Measurements from ENCODE around the gene COL7A1. TPM values are rescaled to one million over a fixed set of nuclear protein-coding genes. Genes with fewer than 3 reads are reported as not detected.

The COL7A1 gene
- polyA plus RNA-seq, 1 donor from 2014 or later, result 45.3 TPM

- Histone ChIP-seq H3K27ac (ENCODE audit: low read length) (no peak overlapping the region), H3K9me3 (ENCODE audit: low read length) (no peaks in the 10 kb centered on the region), H3K4me3 (ENCODE audit: low read length) (no peak overlapping the region), H2AFZ (ENCODE audit: low read depth, low read length) (no peak overlapping the region), H3K27me3 (ENCODE audit: insufficient read depth, low read depth, low read length) (no peaks in the 10 kb centered on the region), H4K20me1 (ENCODE audit: insufficient read depth) (no peaks in the 10 kb centered on the region), H3K36me3 (ENCODE audit: insufficient read depth, low read length) (no peaks in the 10 kb centered on the region), H3K9me2 (ENCODE audit: insufficient read depth, low read length) (no peaks in the 10 kb centered on the region), H3F3A (ENCODE audit: insufficient read depth, low read length, poor library complexity, severe bottlenecking) (no peaks in the 10 kb centered on the region), H3K79me2 (replicated peaks; ENCODE audit: insufficient read depth, low read length) (no peaks in the 10 kb centered on the region), H3K9ac (ENCODE audit: low read length) (no peak overlapping the region), H3K4me2 (ENCODE audit: low read length) (no peak overlapping the region)
- no peak for TF ChIP-seq TAF1 (IDR thresholded peaks at IDR 0.05; ENCODE audit: low read depth)
- TF ChIP-seq RAD21 (conservative IDR thresholded peaks at IDR 0.05), result no peak
- no peak for TF ChIP-seq EP300 (conservative IDR thresholded peaks at IDR 0.05; ENCODE audit: poor library complexity, severe bottlenecking)
- no peak for TF ChIP-seq SMC3 (conservative IDR thresholded peaks at IDR 0.05; ENCODE audit: poor library complexity)
- TF ChIP-seq MXI1 (conservative IDR thresholded peaks at IDR 0.05; ENCODE audit: poor library complexity, severe bottlenecking), result no peak
- TF ChIP-seq EZH2 (IDR thresholded peaks at IDR 0.05; ENCODE audit: borderline replicate concordance, insufficient read depth, low read length, poor library complexity, severe bottlenecking), result no peak
- TF ChIP-seq REST (IDR thresholded peaks at IDR 0.05; ENCODE audit: borderline replicate concordance), result no peak
- TF ChIP-seq POLR2AphosphoS5 (IDR thresholded peaks at IDR 0.05), result no peak
- no peak for TF ChIP-seq CTCF (IDR thresholded peaks at IDR 0.05; ENCODE audit: poor library complexity, severe bottlenecking)
Observed at GRCh38 chr3:48565591-48566400, 29.3 kb downstream of the COL7A1 start.

- Histone ChIP-seq H3K9ac (ENCODE audit: low read length) (no peak overlapping the region), H3K9me2 (ENCODE audit: insufficient read depth, low read length) (no peaks in the 10 kb centered on the region), H3K36me3 (ENCODE audit: insufficient read depth, low read length) (no peaks in the 10 kb centered on the region), H3K27me3 (ENCODE audit: insufficient read depth, low read depth, low read length) (no peaks in the 10 kb centered on the region), H3F3A (ENCODE audit: insufficient read depth, low read length, poor library complexity, severe bottlenecking) (no peaks in the 10 kb centered on the region), H3K4me3 (ENCODE audit: low read length) (no peak overlapping the region), H4K20me1 (ENCODE audit: insufficient read depth) (no peaks in the 10 kb centered on the region), H3K79me2 (replicated peaks; ENCODE audit: insufficient read depth, low read length) (no peaks in the 10 kb centered on the region), H3K9me3 (ENCODE audit: low read length) (no peaks in the 10 kb centered on the region), H3K4me2 (ENCODE audit: low read length) (no peak overlapping the region), H3K27ac (ENCODE audit: low read length) (no peak overlapping the region), H2AFZ (ENCODE audit: low read depth, low read length) (no peak overlapping the region)
- no peak for TF ChIP-seq EZH2 (IDR thresholded peaks at IDR 0.05; ENCODE audit: borderline replicate concordance, insufficient read depth, low read length, poor library complexity, severe bottlenecking)
Observed at GRCh38 chr3:48565186-48565585, 29.9 kb downstream of the COL7A1 start.

Data from neural cell (in vitro differentiated cells).